GM18951 (cell line): ENCODE results near the gene AKAP6.

Experiments used
- POLR2A ChIP-seq: IDR thresholded peaks from 4 replicates; pipeline ENCODE4 v1.6.1; 2011; ENCODE audit warnings: mild to moderate bottlenecking; ENCODE audit not compliant: insufficient read length, insufficient read depth; ENCODE audit errors: extremely low read depth
- in situ Hi-C: fragments of 300-500 bp; cut with MboI; formaldehyde crosslinking; loops from one replicate; pipeline ENCODE4 v1.12.0; 2022; ENCODE audit warnings: low sequenced_read_pairs, mixed read lengths, inconsistent platforms; ENCODE audit not compliant: unreplicated experiment

AKAP6 gene

GRCh38 chr14:32677129-32677780 is 348.2 kb downstream of the AKAP6 start:
- no peak for TF ChIP-seq POLR2A
- in situ Hi-C loops = no loop called here

- in situ Hi-C loops = no loop called here
- TF ChIP-seq POLR2A = no peak
These were observed 349.0 kb downstream of the AKAP6 start for GRCh38 chr14:32678088-32678487.

GRCh38 chr14:32679927-32680612 is 351.0 kb downstream of the AKAP6 start:
- no peak for TF ChIP-seq POLR2A
- in situ Hi-C loops = no loop called here

- TF ChIP-seq POLR2A = no peak
- in situ Hi-C loops = no loop called here
These were observed 352.5 kb downstream of the AKAP6 start for GRCh38 chr14:32681598-32681997.

GRCh38 chr14:32682214-32682613 is 353.1 kb downstream of the AKAP6 start:
- in situ Hi-C loops = no loop called here
- TF ChIP-seq POLR2A = no peak

GRCh38 chr14:32683679-32684078 is 354.6 kb downstream of the AKAP6 start:
- TF ChIP-seq POLR2A = no peak
- in situ Hi-C loops = no loop called here

- in situ Hi-C loops = no loop called here
These were observed 359.8 kb downstream of the AKAP6 start for GRCh38 chr14:32688941-32689340.

GRCh38 chr14:32692441-32692840 is 363.3 kb downstream of the AKAP6 start:
- no peak for TF ChIP-seq POLR2A
- in situ Hi-C loops = no loop called here

More at GRCh38 chr14:32688941-32689340, 359.8 kb downstream of the AKAP6 start:
- no peak for TF ChIP-seq POLR2A

GRCh38 chr14:32693114-32693513 is 364.0 kb downstream of the AKAP6 start:
- no peak for TF ChIP-seq POLR2A
- in situ Hi-C loops = no loop called here

GRCh38 chr14:32694795-32695449 is 365.8 kb downstream of the AKAP6 start:
- in situ Hi-C loops = no loop called here

GRCh38 chr14:32696325-32697091 is 367.4 kb downstream of the AKAP6 start:
- TF ChIP-seq POLR2A = no peak
- in situ Hi-C loops = no loop called here

More at GRCh38 chr14:32694795-32695449, 365.8 kb downstream of the AKAP6 start:
- no peak for TF ChIP-seq POLR2A

- in situ Hi-C loops = no loop called here
- no peak for TF ChIP-seq POLR2A
These were observed 368.0 kb downstream of the AKAP6 start for GRCh38 chr14:32697114-32697513.

GRCh38 chr14:32697704-32698103 is 368.6 kb downstream of the AKAP6 start:
- TF ChIP-seq POLR2A = no peak

More at GRCh38 chr14:32697704-32698103, 368.6 kb downstream of the AKAP6 start:
- in situ Hi-C loops = no loop called here
